A673 (cell line): ENCODE measurements around the gene TMPRSS13. TPM values are rescaled to one million over a fixed set of nuclear protein-coding genes. Genes with fewer than 3 reads are reported as not detected.
"Not testable (repeated sequence)": the region's sequence is repeated elsewhere in the genome, so short reads cannot be mapped to it uniquely, and the experiment has no call there.

ENCODE experiments used
- Bru-seq: library from RNA; stranded (reverse); fragments of 400-500 nt; gene quantifications from one replicate; lab custom pipeline; 2021; lab: Mats Ljungman, UMichigan
- BruChase-seq, 2 experiments: library from RNA; stranded (reverse); fragments of 400-500 nt; gene quantifications; one replicate each; lab custom pipeline; 2021; lab: Mats Ljungman, UMichigan
- BruUV-seq: library from RNA; stranded (reverse); fragments of 400-500 nt; replicated peaks from 2 replicates; lab custom pipeline; 2021; lab: Mats Ljungman, UMichigan
- CTCF ChIA-PET: fragments of 300-600 bp; sonication (Branson Sonifier 250); formaldehyde crosslinking; loops from one replicate; lab custom pipeline; 2022; ENCODE audit warnings: antibody characterized with exemption; lab: Charles Lee
- POLR2A ChIA-PET: fragments of 300-600 bp; sonication (Branson Sonifier 250); formaldehyde crosslinking; loops from one replicate; lab custom pipeline; 2022; ENCODE audit warnings: antibody characterized with exemption; ENCODE audit not compliant: low non-redundant PET; lab: Charles Lee
- DNase-seq: peaks from one replicate; pipeline ENCODE4 v3.0.0-alpha.2; 2015; ENCODE audit warnings: low spot score
- H3K27ac ChIP-seq: fragments of 200-600 bp; sonication (generic); 2 replicates; pipeline ENCODE4 v1.5.1; 2016; ENCODE audit warnings: mixed run types, low read depth, mild to moderate bottlenecking, mixed read lengths, antibody characterized with exemption, low read length; ENCODE audit not compliant: poor library complexity, severe bottlenecking
- H3K27me3 ChIP-seq: fragments of 200-600 bp; sonication (generic); replicated peaks from 2 replicates; pipeline ENCODE4 v1.6.1; 2017; ENCODE audit warnings: mixed run types, low read depth, mild to moderate bottlenecking, mixed read lengths, antibody characterized with exemption, low read length; ENCODE audit not compliant: insufficient read depth, poor library complexity
- H3K36me3 ChIP-seq: fragments of 200-600 bp; sonication (generic); 2 replicates; pipeline ENCODE4 v1.6.1; 2016; ENCODE audit warnings: mixed run types, mild to moderate bottlenecking, mixed read lengths, antibody characterized with exemption, low read length; ENCODE audit not compliant: insufficient read depth, poor library complexity, severe bottlenecking
- H3K4me1 ChIP-seq: fragments of 200-600 bp; sonication (generic); 2 replicates; pipeline ENCODE4 v1.6.1; 2017; ENCODE audit warnings: mixed run types, mild to moderate bottlenecking, mixed read lengths, antibody characterized with exemption, low read length; ENCODE audit not compliant: insufficient read depth, poor library complexity, severe bottlenecking
- H3K4me3 ChIP-seq: fragments of 200-600 bp; sonication (generic); 2 replicates; pipeline ENCODE4 v1.5.1; 2016; ENCODE audit warnings: low read depth, mixed run types, mild to moderate bottlenecking, mixed read lengths, low read length; ENCODE audit not compliant: poor library complexity, severe bottlenecking
- H3K9me3 ChIP-seq: fragments of 200-600 bp; sonication (generic); 2 replicates; pipeline ENCODE4 v1.6.1; 2016; ENCODE audit warnings: mixed run types, low read depth, mild to moderate bottlenecking, mixed read lengths, antibody characterized with exemption, low read length; ENCODE audit not compliant: poor library complexity, severe bottlenecking
- EZH2 ChIP-seq: fragments of 200-600 bp; sonication (generic); IDR thresholded peaks from 2 replicates; pipeline ENCODE4 v1.6.1; 2017; ENCODE audit warnings: borderline replicate concordance, low read depth, mild to moderate bottlenecking, mixed read lengths, antibody characterized with exemption, low read length; ENCODE audit not compliant: poor library complexity, severe bottlenecking
- intact Hi-C: fragments of 100-400 bp; cut with micrococcal nuclease; formaldehyde crosslinking; loops from one replicate; pipeline ENCODE4 v1.10.0; 2022; ENCODE audit not compliant: unreplicated experiment
- long read RNA-seq: library from polyadenylated mRNA; stranded (forward); transcript quantifications from one replicate; pipeline ENCODE4 v2.0.0, GENCODE V29; 2022
- total RNA-seq: library from RNA; stranded (reverse); gene quantifications from 2 replicates; pipeline ENCODE4 v1.2.3, GENCODE V29; 2021
- TF ChIP-seq, protein P1 (sequence below): fragments of 300-800, 200-600 bp; sonication (generic); conservative IDR thresholded peaks from 2 replicates; pipeline ENCODE4 v1.5.1; 2017; ENCODE audit warnings: low read depth, mild to moderate bottlenecking, antibody characterized with exemption, low read length, moderate library complexity, mixed read lengths

Gene TMPRSS13
- total RNA-seq (not detected in 2 replicates), Bru-seq, nascent RNA (percentile 6 among the genes with signal in this experiment), BruChase-seq, experiment 1, labeled RNA remaining after a 2-hour chase (percentile 3 among the genes with signal in this experiment), BruChase-seq, experiment 2, labeled RNA remaining after a 6-hour chase (percentile 3 among the genes with signal in this experiment)
- long read RNA-seq = 0 reads

DNA sequence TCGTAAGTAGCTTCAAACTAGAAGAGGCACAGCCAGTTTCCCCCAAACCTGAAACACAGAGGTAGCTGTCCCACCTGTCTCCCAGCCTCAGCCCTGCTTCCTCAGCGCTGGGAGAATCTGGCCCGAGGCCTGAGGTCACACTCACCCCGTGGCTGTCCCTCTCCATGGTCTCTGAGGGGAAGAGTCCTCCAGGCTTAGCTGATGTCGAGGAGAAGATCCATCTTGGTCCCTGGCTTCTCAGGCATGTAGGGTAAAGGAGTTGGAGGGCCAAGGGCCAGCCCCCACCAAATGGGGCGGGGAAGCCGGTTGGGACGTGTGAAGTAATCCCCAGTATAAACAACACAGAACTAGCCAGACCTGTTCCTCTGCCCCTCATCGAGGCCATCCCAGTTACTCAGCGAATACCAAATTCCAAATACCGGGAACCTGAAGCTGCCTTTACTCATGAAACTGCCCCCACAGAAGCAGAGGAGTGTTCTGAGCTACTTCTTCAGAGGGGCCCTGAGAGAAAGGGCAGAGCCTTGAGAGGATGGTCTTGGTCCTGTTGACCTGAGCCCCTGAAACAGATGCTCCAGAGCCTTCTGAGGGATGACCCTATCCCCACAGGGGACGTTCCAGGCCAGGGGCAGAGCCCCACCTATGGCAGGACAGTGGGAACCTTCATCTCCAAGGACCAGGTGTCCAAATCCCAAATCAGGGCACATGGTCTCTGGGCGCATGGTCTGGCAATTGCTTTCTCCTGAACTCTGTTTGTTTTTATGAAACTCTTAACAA is at the start of gene TMPRSS13:
Gene TMPRSS13 (minus strand): TSS at position 261 of the 774 bp plus-strand sequence. CDS start 95 bp downstream, at position 166.
- intact Hi-C loops = no loop called here
- CTCF ChIA-PET = no interaction called here
- TF ChIP-seq, protein P1, sequence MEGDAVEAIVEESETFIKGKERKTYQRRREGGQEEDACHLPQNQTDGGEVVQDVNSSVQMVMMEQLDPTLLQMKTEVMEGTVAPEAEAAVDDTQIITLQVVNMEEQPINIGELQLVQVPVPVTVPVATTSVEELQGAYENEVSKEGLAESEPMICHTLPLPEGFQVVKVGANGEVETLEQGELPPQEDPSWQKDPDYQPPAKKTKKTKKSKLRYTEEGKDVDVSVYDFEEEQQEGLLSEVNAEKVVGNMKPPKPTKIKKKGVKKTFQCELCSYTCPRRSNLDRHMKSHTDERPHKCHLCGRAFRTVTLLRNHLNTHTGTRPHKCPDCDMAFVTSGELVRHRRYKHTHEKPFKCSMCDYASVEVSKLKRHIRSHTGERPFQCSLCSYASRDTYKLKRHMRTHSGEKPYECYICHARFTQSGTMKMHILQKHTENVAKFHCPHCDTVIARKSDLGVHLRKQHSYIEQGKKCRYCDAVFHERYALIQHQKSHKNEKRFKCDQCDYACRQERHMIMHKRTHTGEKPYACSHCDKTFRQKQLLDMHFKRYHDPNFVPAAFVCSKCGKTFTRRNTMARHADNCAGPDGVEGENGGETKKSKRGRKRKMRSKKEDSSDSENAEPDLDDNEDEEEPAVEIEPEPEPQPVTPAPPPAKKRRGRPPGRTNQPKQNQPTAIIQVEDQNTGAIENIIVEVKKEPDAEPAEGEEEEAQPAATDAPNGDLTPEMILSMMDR = no peak
- TF ChIP-seq EZH2 = no peak
- H3K27me3 ChIP-seq = peaks cover 21% of the 10 kb centered on the region
- no peak within 1 kb of the TSS for H3K4me3 ChIP-seq
- DNase-seq = no peak
- POLR2A ChIA-PET = no interaction called here
- no peaks in the 10 kb centered on the region for H3K9me3 ChIP-seq
- no peaks in the 10 kb centered on the region for H3K36me3 ChIP-seq
- H3K27ac ChIP-seq = no peak within 1 kb of the TSS
- BruUV-seq = no TSS peak
- no peaks in the 10 kb centered on the region for H3K4me1 ChIP-seq

DNA sequence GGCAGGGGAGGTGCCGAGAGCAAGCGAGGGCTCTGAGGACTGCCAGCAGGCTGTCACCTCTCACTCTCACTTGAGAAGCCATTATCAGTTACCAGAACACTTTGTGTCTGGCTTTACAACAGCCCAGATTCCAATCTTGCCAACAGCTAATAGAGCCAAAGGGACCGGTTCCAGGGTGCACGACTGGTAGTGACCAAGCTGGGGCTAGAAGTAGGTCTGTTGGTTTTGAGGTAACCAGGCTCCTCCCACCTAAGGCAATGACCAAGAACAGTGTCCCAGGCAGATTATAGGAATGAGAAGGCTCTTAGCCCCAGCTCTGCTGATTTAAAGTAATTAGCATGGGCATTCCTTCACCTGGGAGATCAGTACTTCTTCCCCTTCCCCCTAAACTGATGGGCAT is 49.8 kb upstream of the TMPRSS13 start:
- no peaks in the 10 kb centered on the region for H3K36me3 ChIP-seq
- TF ChIP-seq EZH2 = no peak
- TF ChIP-seq, protein P1 = no peak
- H3K4me3 ChIP-seq = no peak overlapping the region
- ChIA-PET CTCF (no interaction called here), POLR2A (no interaction called here)
- H3K4me1 ChIP-seq = no peaks in the 10 kb centered on the region
- no peak overlapping the region for H3K27ac ChIP-seq
- H3K9me3 ChIP-seq = no peaks in the 10 kb centered on the region
- no peak for DNase-seq
- no TSS peak for BruUV-seq
- intact Hi-C loops = no loop called here
- H3K27me3 ChIP-seq = peaks cover 19% of the 10 kb centered on the region

DNA sequence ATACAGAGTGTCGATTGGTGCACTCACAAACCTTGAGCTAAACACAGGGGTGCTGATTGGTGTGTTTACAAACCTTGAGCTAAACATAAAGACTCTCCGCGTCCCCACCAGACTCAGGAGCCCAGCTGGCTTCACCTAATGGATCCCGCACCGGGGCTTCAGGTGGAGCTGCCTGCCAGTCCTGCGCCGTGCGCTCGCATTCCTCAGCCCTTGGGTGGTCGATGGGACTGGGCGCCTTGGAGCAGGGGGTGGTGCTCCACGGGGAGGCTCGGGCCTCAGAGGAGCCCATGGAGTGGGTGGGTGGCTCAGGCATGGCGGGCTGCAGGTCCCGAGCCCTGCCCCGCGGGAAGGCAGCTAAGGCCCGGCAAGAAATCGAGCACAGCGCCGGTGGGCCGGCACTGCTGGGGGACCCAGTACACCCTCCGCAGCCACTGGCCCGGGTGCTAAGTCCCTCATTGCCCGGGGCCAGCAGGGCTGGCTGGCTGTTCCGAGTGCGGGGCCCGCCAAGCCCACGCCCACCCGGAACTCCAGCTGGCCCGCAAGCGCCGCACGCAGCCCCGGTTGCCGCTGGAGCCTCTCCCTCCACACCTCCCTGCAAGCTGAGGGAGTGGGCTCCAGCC is 49.2 kb upstream of the TMPRSS13 start:
- POLR2A ChIA-PET = interaction anchor here (0.6 kb wide), 1 partner anchor 17 kb away, joined by 3 read pairs; no protein-coding TSS in a partner anchor
- H3K36me3 ChIP-seq, H3K4me1 ChIP-seq, H3K27ac ChIP-seq, DNase-seq, BruUV-seq, H3K9me3 ChIP-seq, intact Hi-C loops, CTCF ChIA-PET, H3K4me3 ChIP-seq: not testable (repeated sequence)
- peaks cover 18% of the 10 kb centered on the region for H3K27me3 ChIP-seq

DNA sequence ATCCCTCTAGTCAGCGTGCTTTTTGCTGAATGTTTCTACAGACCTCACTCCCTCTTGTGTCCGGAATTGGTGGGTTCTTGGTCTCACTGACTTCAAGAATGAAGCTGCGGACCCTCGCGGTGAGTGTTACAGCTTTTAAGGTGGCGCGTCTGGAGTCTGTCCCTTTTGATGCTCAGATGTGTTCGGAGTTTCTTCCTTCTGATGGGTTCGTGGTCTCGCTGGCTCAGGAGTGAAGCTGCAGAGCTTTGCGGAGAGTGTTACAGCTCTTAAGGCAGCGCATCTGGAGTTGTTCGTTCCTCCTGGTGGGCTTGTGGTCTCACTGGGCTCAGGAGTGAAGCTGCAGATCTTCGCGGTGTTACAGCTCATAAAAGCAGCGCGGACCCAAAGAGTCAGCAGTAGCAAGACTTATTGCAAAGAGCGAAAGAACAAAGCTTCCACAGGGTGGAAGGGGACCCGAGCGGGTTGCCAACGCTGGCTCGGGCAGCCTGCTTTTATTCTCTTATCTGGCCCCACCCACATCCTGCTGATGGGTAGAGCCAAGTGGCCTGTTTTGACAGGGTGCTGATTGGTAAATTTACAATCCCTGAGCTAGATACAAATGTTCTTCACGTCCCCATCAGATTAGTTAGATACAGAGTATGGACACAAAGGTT is 48.5 kb upstream of the TMPRSS13 start:
- POLR2A ChIA-PET = interaction anchor here (0.6 kb wide), 1 partner anchor 17 kb away, joined by 3 read pairs; no protein-coding TSS in a partner anchor
- H3K36me3 ChIP-seq, H3K9me3 ChIP-seq, H3K4me3 ChIP-seq, H3K27ac ChIP-seq, BruUV-seq, intact Hi-C loops, DNase-seq, CTCF ChIA-PET, H3K4me1 ChIP-seq: not testable (repeated sequence)
- H3K27me3 ChIP-seq = peaks cover 18% of the 10 kb centered on the region
